ENCODE results near the gene ARHGAP45.

ARHGAP45 gene

GRCh38 chr19:1055886-1056620 lies 10.9 kb upstream of the ARHGAP45 start:
- H3K27ac ChIP-seq (ENCODE audit: insufficient read depth, low read depth, low read length, poor library complexity, severe bottlenecking) = no peak overlapping the region
- H3K27me3 ChIP-seq (ENCODE audit: control insufficient read depth, insufficient read depth, low read length, poor library complexity, severe bottlenecking) = no peaks in the 10 kb centered on the region
- H3K36me3 ChIP-seq (ENCODE audit: control insufficient read depth, insufficient read depth, low read length) = peaks cover 10% of the 10 kb centered on the region
- H3K9me3 ChIP-seq (ENCODE audit: control insufficient read depth, low read length) = no peaks in the 10 kb centered on the region
- WGBS, 2 experiments = 93 to 94% methylated on average over 20 of the region's 20 CpGs
- no peak overlapping the region for H3K4me3 ChIP-seq (ENCODE audit: insufficient read depth, low read depth, low read length)
- no peaks in the 10 kb centered on the region for H3K4me1 ChIP-seq (ENCODE audit: control insufficient read depth, insufficient read depth, low read length)

DNA sequence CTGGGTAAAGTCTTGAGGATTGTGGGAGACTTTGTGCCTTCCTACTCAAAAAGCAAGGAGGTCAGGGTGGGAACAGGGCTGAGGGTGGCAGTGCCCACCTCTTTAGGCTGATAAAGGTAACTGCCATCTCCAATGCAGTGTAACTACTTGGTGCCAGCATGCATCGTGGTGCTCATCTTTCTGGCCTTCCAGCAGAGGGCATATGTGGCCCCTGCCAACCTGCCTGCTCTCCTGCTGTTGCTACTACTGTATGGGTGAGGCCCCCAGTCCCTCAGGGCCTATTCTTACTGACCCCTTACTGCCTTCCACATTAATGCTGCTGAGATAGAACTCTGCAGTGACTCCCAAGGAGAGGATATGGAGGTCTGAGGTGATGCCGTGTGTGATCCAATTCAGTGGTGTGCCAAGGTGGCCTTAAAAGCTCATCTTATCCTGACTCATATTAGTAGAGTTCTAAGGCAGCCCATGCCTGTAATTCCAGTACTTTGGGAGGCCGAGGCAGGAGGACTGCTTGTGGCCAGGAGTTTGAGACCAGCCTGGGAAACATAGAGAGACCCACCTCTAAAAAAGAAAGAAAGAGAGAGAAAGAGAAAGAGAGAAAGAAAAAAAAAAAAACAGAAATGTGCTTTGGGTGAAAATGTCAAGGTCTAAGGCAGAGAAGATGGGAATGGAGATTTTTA lies 9.7 kb upstream of the ARHGAP45 start:
- no peaks in the 10 kb centered on the region for H3K4me1 ChIP-seq (ENCODE audit: control insufficient read depth, insufficient read depth, low read length)
- H3K9me3 ChIP-seq (ENCODE audit: control insufficient read depth, low read length) = no peaks in the 10 kb centered on the region
- no peak overlapping the region for H3K27ac ChIP-seq (ENCODE audit: insufficient read depth, low read depth, low read length, poor library complexity, severe bottlenecking)
- no peak overlapping the region for H3K4me3 ChIP-seq (ENCODE audit: insufficient read depth, low read depth, low read length)
- peaks cover 10% of the 10 kb centered on the region for H3K36me3 ChIP-seq (ENCODE audit: control insufficient read depth, insufficient read depth, low read length)
- 83 to 86% methylated on average over 3 of the region's 3 CpGs for WGBS, 2 experiments
- no peaks in the 10 kb centered on the region for H3K27me3 ChIP-seq (ENCODE audit: control insufficient read depth, insufficient read depth, low read length, poor library complexity, severe bottlenecking)

GRCh38 chr19:1058112-1058511 lies 8.9 kb upstream of the ARHGAP45 start:
- no peak overlapping the region for H3K4me3 ChIP-seq (ENCODE audit: insufficient read depth, low read depth, low read length)
- H3K27ac ChIP-seq (ENCODE audit: insufficient read depth, low read depth, low read length, poor library complexity, severe bottlenecking) = no peak overlapping the region
- H3K9me3 ChIP-seq (ENCODE audit: control insufficient read depth, low read length) = no peaks in the 10 kb centered on the region
- H3K36me3 ChIP-seq (ENCODE audit: control insufficient read depth, insufficient read depth, low read length) = peaks cover 10% of the 10 kb centered on the region
- H3K4me1 ChIP-seq (ENCODE audit: control insufficient read depth, insufficient read depth, low read length) = no peaks in the 10 kb centered on the region
- no peaks in the 10 kb centered on the region for H3K27me3 ChIP-seq (ENCODE audit: control insufficient read depth, insufficient read depth, low read length, poor library complexity, severe bottlenecking)
- 95 to 97% methylated on average over 5 of the region's 5 CpGs for whole genome bisulfite sequencing, 2 experiments

DNA sequence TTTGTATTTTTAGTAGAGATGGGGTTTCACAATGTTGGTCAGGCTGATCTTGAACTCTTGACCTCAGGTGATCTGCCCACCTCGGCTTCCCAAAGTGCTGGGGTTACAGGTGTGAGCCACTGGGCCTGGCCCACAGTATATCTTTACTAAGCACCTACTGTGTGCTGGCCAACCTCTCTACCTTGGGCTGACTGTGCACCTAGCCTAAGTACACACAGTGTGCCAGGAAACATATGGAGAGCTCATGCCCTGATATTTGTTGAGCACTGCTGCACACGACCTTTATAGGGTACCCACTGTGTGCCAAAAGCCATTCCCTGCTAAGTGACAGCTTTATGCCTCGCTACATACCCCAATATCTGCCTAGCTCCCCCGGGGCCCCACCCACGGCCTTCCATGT lies 6.3 kb upstream of the ARHGAP45 start:
- WGBS, 2 experiments = 88 to 92% methylated on average over 5 of the region's 5 CpGs
- H3K27me3 ChIP-seq (ENCODE audit: control insufficient read depth, insufficient read depth, low read length, poor library complexity, severe bottlenecking) = peaks cover 24% of the 10 kb centered on the region
- H3K9me3 ChIP-seq (ENCODE audit: control insufficient read depth, low read length) = no peaks in the 10 kb centered on the region
- no peak overlapping the region for H3K4me3 ChIP-seq (ENCODE audit: insufficient read depth, low read depth, low read length)
- peaks cover 2% of the 10 kb centered on the region for H3K4me1 ChIP-seq (ENCODE audit: control insufficient read depth, insufficient read depth, low read length)
- H3K36me3 ChIP-seq (ENCODE audit: control insufficient read depth, insufficient read depth, low read length) = peaks cover 9% of the 10 kb centered on the region
- no peak overlapping the region for H3K27ac ChIP-seq (ENCODE audit: insufficient read depth, low read depth, low read length, poor library complexity, severe bottlenecking)

DNA sequence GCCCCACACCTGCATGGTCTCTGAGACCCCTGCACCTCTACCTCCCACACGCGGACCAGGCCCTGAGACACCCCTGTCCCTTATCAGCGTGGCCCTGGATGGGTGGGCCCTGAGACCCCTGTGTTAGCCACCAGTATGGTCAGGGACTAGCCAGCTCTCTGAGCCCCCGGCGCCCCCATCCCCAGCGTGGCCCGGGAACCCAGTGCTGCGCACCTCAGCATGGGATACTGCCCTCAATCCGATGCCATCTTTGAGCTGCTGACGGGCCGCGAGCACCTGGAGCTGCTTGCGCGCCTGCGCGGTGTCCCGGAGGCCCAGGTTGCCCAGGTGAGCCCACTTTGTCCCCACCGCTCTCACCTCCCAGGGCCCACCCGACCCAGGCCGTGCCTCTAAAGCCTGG lies 5.0 kb upstream of the ARHGAP45 start:
- peaks cover 1% of the 10 kb centered on the region for H3K36me3 ChIP-seq (ENCODE audit: control insufficient read depth, insufficient read depth, low read length)
- 95% methylated on average over 20 of the region's 20 CpGs for WGBS, 2 experiments
- peaks cover 13% of the 10 kb centered on the region for H3K4me1 ChIP-seq (ENCODE audit: control insufficient read depth, insufficient read depth, low read length)

DNA sequence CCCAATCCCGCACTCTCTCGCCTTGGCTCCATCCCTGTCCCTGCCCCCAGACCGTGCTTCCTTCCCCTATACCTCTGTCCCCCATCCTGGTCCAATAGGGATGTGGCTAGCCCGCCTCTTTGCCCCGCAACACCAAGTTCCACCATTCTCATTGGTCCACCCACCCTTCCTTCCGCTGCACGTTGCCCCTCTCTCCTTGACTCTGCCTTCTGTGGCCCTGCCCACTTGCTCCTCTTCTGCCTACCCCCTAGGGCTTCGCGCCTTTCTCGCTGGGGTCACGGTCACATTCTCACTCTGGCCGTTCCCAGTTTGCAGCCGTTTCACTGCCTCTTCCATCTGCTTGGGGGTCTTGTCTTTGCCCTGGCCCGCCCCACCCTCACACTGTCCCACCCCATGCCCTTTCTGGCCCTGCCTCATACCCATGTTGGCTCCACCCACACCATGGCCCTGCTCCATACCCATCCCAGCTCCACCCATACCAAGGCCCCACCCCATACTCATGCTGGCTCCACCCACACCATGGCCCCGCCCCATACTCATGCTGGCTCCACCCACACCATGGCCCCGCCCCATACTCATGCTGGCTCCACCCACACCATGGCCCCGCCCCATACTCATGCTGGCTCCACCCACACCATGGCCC lies 4.5 kb upstream of the ARHGAP45 start:
- Histone ChIP-seq H3K4me3 (ENCODE audit: insufficient read depth, low read depth, low read length) (no peak overlapping the region), H3K27ac (ENCODE audit: insufficient read depth, low read depth, low read length, poor library complexity, severe bottlenecking) (no peak overlapping the region), H3K9me3 (ENCODE audit: control insufficient read depth, low read length) (no peaks in the 10 kb centered on the region), H3K4me1 (ENCODE audit: control insufficient read depth, insufficient read depth, low read length) (peaks cover 13% of the 10 kb centered on the region), H3K36me3 (ENCODE audit: control insufficient read depth, insufficient read depth, low read length) (no peaks in the 10 kb centered on the region), H3K27me3 (ENCODE audit: control insufficient read depth, insufficient read depth, low read length, poor library complexity, severe bottlenecking) (peaks cover 43% of the 10 kb centered on the region)
- WGBS, 2 experiments = 83 to 84% methylated on average over 16 of the region's 17 CpGs

More for the DNA sequence above, 5.0 kb upstream of the ARHGAP45 start:
- Histone ChIP-seq H3K27me3 (ENCODE audit: control insufficient read depth, insufficient read depth, low read length, poor library complexity, severe bottlenecking) (peaks cover 37% of the 10 kb centered on the region), H3K27ac (ENCODE audit: insufficient read depth, low read depth, low read length, poor library complexity, severe bottlenecking) (no peak overlapping the region), H3K4me3 (ENCODE audit: insufficient read depth, low read depth, low read length) (no peak overlapping the region), H3K9me3 (ENCODE audit: control insufficient read depth, low read length) (no peaks in the 10 kb centered on the region)

GRCh38 chr19:1063030-1063908 lies 3.7 kb upstream of the ARHGAP45 start:
- peaks cover 50% of the 10 kb centered on the region for H3K27me3 ChIP-seq (ENCODE audit: control insufficient read depth, insufficient read depth, low read length, poor library complexity, severe bottlenecking)
- H3K4me1 ChIP-seq (ENCODE audit: control insufficient read depth, insufficient read depth, low read length) = peaks cover 13% of the 10 kb centered on the region
- no peak overlapping the region for H3K27ac ChIP-seq (ENCODE audit: insufficient read depth, low read depth, low read length, poor library complexity, severe bottlenecking)

GRCh38 chr19:1063909-1064660 lies 2.9 kb upstream of the ARHGAP45 start:
- Histone ChIP-seq H3K9me3 (ENCODE audit: control insufficient read depth, low read length) (no peaks in the 10 kb centered on the region), H3K27me3 (ENCODE audit: control insufficient read depth, insufficient read depth, low read length, poor library complexity, severe bottlenecking) (peaks cover 58% of the 10 kb centered on the region), H3K4me3 (ENCODE audit: insufficient read depth, low read depth, low read length) (no peak overlapping the region), H3K27ac (ENCODE audit: insufficient read depth, low read depth, low read length, poor library complexity, severe bottlenecking) (no peak overlapping the region), H3K4me1 (ENCODE audit: control insufficient read depth, insufficient read depth, low read length) (peaks cover 13% of the 10 kb centered on the region), H3K36me3 (ENCODE audit: control insufficient read depth, insufficient read depth, low read length) (no peaks in the 10 kb centered on the region)
- 83% methylated on average over 37 of the region's 37 CpGs for WGBS, 2 experiments

More at GRCh38 chr19:1063030-1063908, 3.7 kb upstream of the ARHGAP45 start:
- Histone ChIP-seq H3K9me3 (ENCODE audit: control insufficient read depth, low read length) (no peaks in the 10 kb centered on the region), H3K4me3 (ENCODE audit: insufficient read depth, low read depth, low read length) (no peak overlapping the region), H3K36me3 (ENCODE audit: control insufficient read depth, insufficient read depth, low read length) (no peaks in the 10 kb centered on the region)
- 93% methylated on average over 36 to 37 of the region's 37 CpGs for WGBS, 2 experiments

Data from ectodermal cell (in vitro differentiated cells).